ENCODE results near the gene BRD3OS. TPM values are rescaled to one million over a fixed set of nuclear protein-coding genes. Genes with fewer than 3 reads are reported as not detected.
A peak's percentile ranks its signal among the peaks of the same experiment; 100 is the strongest.

BRD3OS gene
- total RNA-seq, 1 donor from 2014 or later, result 20.2 TPM

- H3K4me3 ChIP-seq (ENCODE audit: insufficient read depth, low read depth, low read length), result peak overlapping the region; percentile 78
- Mint-ChIP-seq H3K36me3 (ENCODE audit: low read depth, unreplicated experiment) (peaks cover 2% of the 10 kb centered on the region), H3K4me1 (ENCODE audit: low read depth, unreplicated experiment) (peaks cover 9% of the 10 kb centered on the region), H3K27ac (ENCODE audit: unreplicated experiment) (no peak overlapping the region), H3K9me3 (ENCODE audit: unreplicated experiment) (no peaks in the 10 kb centered on the region), H3K4me3 (ENCODE audit: unreplicated experiment) (peak overlapping the region; percentile 94), H3K27me3 (ENCODE audit: low read depth, unreplicated experiment) (no peaks in the 10 kb centered on the region)
- H2AFZ ChIP-seq (ENCODE audit: low read depth, low read length), result no peak overlapping the region
- H3K27me3 ChIP-seq (ENCODE audit: insufficient read depth, low read length), result no peaks in the 10 kb centered on the region
- no peaks in the 10 kb centered on the region for H3K9me3 ChIP-seq (ENCODE audit: insufficient read depth, low read depth, low read length)
- no peaks in the 10 kb centered on the region for H3K36me3 ChIP-seq (ENCODE audit: insufficient read depth, low read length)
- no peak for DNase-seq (ENCODE audit: low read depth)
- no peak overlapping the region for H3K27ac ChIP-seq (ENCODE audit: low read depth, low read length)
- peaks cover 27% of the 10 kb centered on the region for H3K4me1 ChIP-seq (ENCODE audit: insufficient read depth, low read length)
- FAIRE-seq, result no peak
- TF ChIP-seq EZH2 (IDR thresholded peaks at IDR 0.05; ENCODE audit: insufficient read depth, low read length) (no peak), CTCF (IDR thresholded peaks at IDR 0.05; ENCODE audit: insufficient read depth, low read depth, low read length) (no peak)
- peak overlapping the region; percentile 89 for H3K9ac ChIP-seq (ENCODE audit: low read length)
- H3K4me2 ChIP-seq (ENCODE audit: low read length), result peak overlapping the region; percentile 94
- H3K79me2 ChIP-seq (ENCODE audit: insufficient read depth, low read length), result peaks cover 74% of the 10 kb centered on the region
- peaks cover 70% of the 10 kb centered on the region for H4K20me1 ChIP-seq (ENCODE audit: insufficient read depth, low read length)
Observed at GRCh38 chr9:133989625-133990365, 35.5 kb upstream of the BRD3OS start.

- H3K27ac Mint-ChIP-seq (ENCODE audit: unreplicated experiment), result peak overlapping the region; percentile 94
- peaks cover 32% of the 10 kb centered on the region for H3K4me1 ChIP-seq (ENCODE audit: insufficient read depth, low read length)
- H4K20me1 ChIP-seq (ENCODE audit: insufficient read depth, low read length), result peaks cover 64% of the 10 kb centered on the region
- H3K9ac ChIP-seq (ENCODE audit: low read length), result peak overlapping the region; percentile 89
- H3K4me3 ChIP-seq (ENCODE audit: insufficient read depth, low read depth, low read length), result peak overlapping the region; percentile 78
- peak overlapping the region; percentile 77 for H3K27ac ChIP-seq (ENCODE audit: low read depth, low read length)
- H3K27me3 Mint-ChIP-seq (ENCODE audit: low read depth, unreplicated experiment), result no peaks in the 10 kb centered on the region
- H3K4me2 ChIP-seq (ENCODE audit: low read length), result peak overlapping the region; percentile 94
- FAIRE-seq (no peak), DNase-seq (ENCODE audit: low read depth) (peak; percentile 78)
- peak overlapping the region; percentile 70 for H2AFZ ChIP-seq (ENCODE audit: low read depth, low read length)
- no peaks in the 10 kb centered on the region for H3K36me3 ChIP-seq (ENCODE audit: insufficient read depth, low read length)
- H3K27me3 ChIP-seq (ENCODE audit: insufficient read depth, low read length), result no peaks in the 10 kb centered on the region
- no peaks in the 10 kb centered on the region for H3K9me3 ChIP-seq (ENCODE audit: insufficient read depth, low read depth, low read length)
- no peaks in the 10 kb centered on the region for H3K36me3 Mint-ChIP-seq (ENCODE audit: low read depth, unreplicated experiment)
- peaks cover 67% of the 10 kb centered on the region for H3K79me2 ChIP-seq (ENCODE audit: insufficient read depth, low read length)
- no peak for TF ChIP-seq EZH2 (IDR thresholded peaks at IDR 0.05; ENCODE audit: insufficient read depth, low read length)
- H3K4me3 Mint-ChIP-seq (ENCODE audit: unreplicated experiment), result peak overlapping the region; percentile 94
- H3K9me3 Mint-ChIP-seq (ENCODE audit: unreplicated experiment), result no peaks in the 10 kb centered on the region
- peaks cover 10% of the 10 kb centered on the region for H3K4me1 Mint-ChIP-seq (ENCODE audit: low read depth, unreplicated experiment)
Observed at GRCh38 chr9:133990366-133991213, 34.7 kb upstream of the BRD3OS start.

GRCh38 chr9:133991214-133991921 is 33.9 kb upstream of the BRD3OS start:
- Mint-ChIP-seq H3K4me1 (ENCODE audit: low read depth, unreplicated experiment) (peaks cover 10% of the 10 kb centered on the region), H3K27ac (ENCODE audit: unreplicated experiment) (peak overlapping the region; percentile 94), H3K4me3 (ENCODE audit: unreplicated experiment) (peak overlapping the region; percentile 94), H3K36me3 (ENCODE audit: low read depth, unreplicated experiment) (no peaks in the 10 kb centered on the region), H3K9me3 (ENCODE audit: unreplicated experiment) (no peaks in the 10 kb centered on the region), H3K27me3 (ENCODE audit: low read depth, unreplicated experiment) (no peaks in the 10 kb centered on the region)
- no peak for DNase-seq (ENCODE audit: low read depth)
- Histone ChIP-seq H2AFZ (ENCODE audit: low read depth, low read length) (peak overlapping the region; percentile 70), H3K4me3 (ENCODE audit: insufficient read depth, low read depth, low read length) (peak overlapping the region; percentile 78), H3K27ac (ENCODE audit: low read depth, low read length) (peak overlapping the region; percentile 77), H3K9me3 (ENCODE audit: insufficient read depth, low read depth, low read length) (no peaks in the 10 kb centered on the region), H3K4me1 (ENCODE audit: insufficient read depth, low read length) (peaks cover 32% of the 10 kb centered on the region), H3K4me2 (ENCODE audit: low read length) (peak overlapping the region; percentile 94), H4K20me1 (ENCODE audit: insufficient read depth, low read length) (peaks cover 56% of the 10 kb centered on the region), H3K36me3 (ENCODE audit: insufficient read depth, low read length) (no peaks in the 10 kb centered on the region), H3K27me3 (ENCODE audit: insufficient read depth, low read length) (no peaks in the 10 kb centered on the region), H3K9ac (ENCODE audit: low read length) (peak overlapping the region; percentile 89), H3K79me2 (ENCODE audit: insufficient read depth, low read length) (peaks cover 59% of the 10 kb centered on the region)
- TF ChIP-seq CTCF (IDR thresholded peaks at IDR 0.05; ENCODE audit: insufficient read depth, low read depth, low read length), result no peak
- TF ChIP-seq EZH2 (IDR thresholded peaks at IDR 0.05; ENCODE audit: insufficient read depth, low read length), result no peak
- FAIRE-seq, result no peak

Measured in astrocyte (in vitro differentiated cells and primary cell).